ENCODE data around the gene QRFP.

DNA sequence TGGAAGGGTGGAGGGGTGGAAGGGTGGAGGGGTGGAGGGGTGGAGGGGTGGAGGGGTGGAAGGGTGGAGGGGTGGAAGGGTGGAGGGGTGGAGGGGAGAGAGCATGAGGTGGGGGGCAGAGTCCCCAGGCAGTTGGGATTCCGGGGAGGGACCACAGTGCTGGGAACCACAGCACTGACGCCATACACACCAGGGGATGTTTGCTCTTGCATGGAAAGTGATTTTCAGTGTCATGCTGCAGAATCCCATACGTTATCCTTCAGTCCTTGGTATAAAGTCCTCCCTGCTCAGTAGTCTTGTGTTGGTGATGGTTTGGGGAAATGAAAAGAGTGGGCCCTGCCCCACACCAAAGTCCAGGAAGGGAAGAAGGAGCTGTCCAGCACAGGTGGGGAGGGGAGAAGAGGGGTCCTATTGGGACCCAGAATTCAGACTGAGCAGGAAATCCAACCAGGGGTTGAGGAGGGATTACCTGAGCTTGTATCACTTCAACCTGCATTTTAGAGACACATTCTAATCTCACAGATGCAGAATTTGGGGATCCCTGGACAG is 48.0 kb upstream of the QRFP start:
- TF ChIP-seq, protein P1, sequence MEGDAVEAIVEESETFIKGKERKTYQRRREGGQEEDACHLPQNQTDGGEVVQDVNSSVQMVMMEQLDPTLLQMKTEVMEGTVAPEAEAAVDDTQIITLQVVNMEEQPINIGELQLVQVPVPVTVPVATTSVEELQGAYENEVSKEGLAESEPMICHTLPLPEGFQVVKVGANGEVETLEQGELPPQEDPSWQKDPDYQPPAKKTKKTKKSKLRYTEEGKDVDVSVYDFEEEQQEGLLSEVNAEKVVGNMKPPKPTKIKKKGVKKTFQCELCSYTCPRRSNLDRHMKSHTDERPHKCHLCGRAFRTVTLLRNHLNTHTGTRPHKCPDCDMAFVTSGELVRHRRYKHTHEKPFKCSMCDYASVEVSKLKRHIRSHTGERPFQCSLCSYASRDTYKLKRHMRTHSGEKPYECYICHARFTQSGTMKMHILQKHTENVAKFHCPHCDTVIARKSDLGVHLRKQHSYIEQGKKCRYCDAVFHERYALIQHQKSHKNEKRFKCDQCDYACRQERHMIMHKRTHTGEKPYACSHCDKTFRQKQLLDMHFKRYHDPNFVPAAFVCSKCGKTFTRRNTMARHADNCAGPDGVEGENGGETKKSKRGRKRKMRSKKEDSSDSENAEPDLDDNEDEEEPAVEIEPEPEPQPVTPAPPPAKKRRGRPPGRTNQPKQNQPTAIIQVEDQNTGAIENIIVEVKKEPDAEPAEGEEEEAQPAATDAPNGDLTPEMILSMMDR (IDR thresholded peaks at IDR 0.05; ENCODE audit: poor library complexity, severe bottlenecking) = no peak
- TF ChIP-seq EP300 (conservative IDR thresholded peaks at IDR 0.05; ENCODE audit: poor library complexity, severe bottlenecking) (no peak), SMC3 (conservative IDR thresholded peaks at IDR 0.05; ENCODE audit: poor library complexity) (no peak), TAF1 (IDR thresholded peaks at IDR 0.05; ENCODE audit: low read depth) (no peak), POLR2AphosphoS5 (IDR thresholded peaks at IDR 0.05) (no peak), MXI1 (conservative IDR thresholded peaks at IDR 0.05; ENCODE audit: poor library complexity, severe bottlenecking) (no peak), RAD21 (conservative IDR thresholded peaks at IDR 0.05) (no peak)

Data from neural cell (in vitro differentiated cells).